NCI-H1092 treated with DMSO at 0.1 percent for 48 hours (cell line): ENCODE measurements around the gene CACNA1C.

Source experiments
- DNase-seq: peaks from one replicate; lab custom pipeline; 2025; lab: John Stamatoyannopoulos, UW

CACNA1C gene

DNA sequence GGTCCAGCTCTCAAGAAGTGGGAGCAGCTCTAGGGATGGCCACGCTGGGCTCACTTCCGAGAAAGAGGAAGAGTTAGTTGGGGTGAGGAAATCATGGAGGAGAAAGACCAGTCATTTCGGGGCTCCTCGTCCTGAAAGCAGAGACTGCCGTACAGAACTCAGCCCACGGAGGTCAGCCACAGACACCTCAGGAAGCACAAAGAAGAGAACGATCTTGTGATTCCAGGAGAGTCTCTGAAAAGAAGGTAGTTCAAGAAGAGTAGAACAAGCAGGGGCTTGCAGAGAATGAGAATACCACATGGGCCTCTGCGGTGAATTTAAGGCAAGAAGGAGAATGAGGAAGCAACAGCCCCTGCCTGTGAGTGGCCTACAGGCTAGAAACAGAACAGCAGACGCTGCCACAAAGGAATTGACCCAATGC lies 311.9 kb downstream of the CACNA1C start:
- DNase-seq: no peak

DNA sequence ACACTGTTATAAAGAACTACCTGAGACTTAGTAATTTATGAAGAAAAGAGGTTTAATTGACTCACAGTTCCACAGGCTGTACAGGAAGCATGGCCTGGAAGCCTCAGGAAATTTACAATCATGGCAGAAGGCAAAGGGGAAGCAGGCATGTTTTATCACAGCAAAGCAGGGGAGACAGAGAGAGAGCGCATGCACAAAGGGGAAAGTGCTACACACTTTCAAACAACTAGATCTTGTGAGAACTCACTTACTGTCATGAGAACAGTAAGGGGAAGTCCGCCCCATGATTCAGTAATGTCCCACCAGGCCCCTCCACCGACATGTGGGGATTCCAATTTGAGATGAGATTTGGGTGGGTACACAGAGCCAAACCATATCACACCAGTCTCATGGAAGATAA lies 313.9 kb downstream of the CACNA1C start:
- no peak for DNase-seq

DNA sequence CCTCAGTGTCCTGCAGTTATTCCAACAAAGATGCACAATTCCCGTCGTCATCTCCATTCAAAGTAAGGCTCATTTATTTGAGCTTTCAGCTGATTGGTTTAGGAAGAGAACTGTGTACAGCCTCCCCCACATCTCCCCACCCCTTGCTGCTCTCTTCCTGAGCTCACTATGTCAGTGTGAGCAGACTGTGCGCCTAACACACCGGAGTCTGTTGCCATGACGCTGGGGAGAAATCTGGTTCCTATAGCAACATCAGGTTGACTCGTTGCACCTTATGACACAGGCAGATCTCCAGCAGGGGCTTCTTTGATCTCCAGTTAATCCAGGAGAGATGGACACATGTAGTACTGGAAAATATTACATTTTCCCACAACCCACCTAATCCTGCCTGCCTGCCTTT lies 319.4 kb downstream of the CACNA1C start:
- DNase-seq: no peak

DNA sequence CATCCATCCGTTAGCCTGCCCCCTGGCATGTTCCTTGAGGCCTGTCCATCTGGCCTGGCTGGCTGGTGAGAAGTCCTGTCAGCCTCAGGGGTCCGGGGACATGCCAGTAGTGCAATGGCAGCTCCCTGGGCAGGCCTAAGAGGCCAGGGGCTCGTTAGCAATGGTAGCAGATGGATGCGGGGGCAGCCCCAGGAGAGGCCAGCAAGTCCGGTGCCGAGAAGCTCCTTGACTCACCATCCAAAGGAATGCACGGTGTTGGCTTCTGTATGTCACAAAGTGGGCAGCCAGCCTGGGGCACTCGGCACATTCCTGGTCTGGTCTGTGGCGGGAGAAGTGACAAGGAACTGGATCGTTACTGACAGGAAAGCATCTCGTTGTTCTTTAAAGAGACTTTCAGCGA lies 319.9 kb downstream of the CACNA1C start:
- DNase-seq: no peak

DNA sequence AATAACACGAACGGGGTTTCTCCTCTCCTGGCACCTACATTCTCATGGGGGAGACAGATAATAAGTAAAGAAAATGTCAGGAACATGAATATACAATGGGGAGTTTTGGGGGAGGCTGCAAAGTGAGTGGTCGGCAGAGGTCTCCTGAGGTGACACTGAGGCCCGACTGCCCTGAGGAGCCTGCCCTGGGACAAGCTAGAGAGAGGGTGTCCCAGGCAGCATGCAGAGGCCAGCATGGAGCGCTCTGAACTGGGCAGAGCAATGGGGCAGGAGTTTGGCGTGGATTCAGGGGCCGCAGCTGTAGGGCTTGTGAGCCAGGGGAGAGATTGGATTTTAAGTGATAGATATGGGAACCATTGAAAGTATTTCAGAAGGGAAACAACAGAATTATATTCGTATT lies 320.5 kb downstream of the CACNA1C start:
- no peak for DNase-seq

DNA sequence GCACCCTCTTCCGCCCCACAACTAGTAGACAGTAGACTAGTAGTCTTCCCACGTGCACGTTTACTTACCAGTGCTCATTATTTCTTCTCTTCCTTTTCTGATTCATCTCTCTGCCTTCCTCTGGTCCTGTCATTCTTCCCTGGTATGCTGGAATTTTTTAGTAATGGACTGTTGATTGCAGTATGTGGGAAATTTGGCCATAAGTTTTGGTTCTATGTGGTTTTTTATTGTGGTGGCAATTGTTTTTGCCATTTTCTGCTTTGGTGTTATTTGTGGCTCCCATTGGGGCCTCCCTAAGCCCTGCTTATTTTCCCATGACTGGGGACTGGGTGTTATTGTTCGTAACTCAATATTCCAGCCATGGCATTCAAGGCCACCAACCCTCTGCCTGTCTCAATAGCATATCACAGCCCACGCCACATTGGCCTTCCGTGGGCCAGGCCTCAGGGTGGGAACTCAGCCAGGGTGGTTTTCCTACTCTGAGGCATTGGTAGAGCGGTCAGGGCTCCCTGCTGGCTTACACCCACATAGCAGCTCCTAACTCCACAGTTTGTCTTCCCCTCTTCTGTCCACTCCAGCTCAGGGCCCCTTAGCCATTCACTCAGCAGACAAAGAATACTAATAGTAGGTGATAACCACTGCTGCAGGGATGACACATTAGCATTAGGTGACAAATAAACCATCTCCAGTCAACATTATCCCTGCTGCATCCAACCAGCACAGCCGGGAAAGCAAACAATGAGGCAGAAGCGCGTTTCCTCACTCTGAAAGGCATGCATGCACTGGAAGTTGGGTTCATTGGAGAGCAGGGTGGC lies 321.5 kb downstream of the CACNA1C start:
- no peak for DNase-seq

DNA sequence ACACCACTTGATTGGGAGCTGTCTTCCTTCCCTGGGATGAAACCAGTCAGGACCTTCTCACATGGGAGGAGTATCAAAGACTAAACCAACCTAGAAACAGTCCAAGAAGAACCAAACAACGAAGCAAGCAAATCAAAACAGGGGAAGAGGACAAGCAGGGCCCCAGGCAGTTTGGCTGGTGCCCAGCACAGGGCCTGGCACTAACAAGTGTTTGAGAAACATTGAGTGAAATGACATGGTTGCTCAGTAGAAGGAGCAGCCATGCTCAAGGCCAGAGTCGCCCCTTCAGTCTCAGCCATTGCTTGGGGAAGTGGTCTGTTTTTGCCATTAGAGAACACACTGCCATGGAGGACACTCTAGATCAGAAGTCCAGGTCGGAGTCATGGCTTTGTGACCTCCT lies 323.1 kb downstream of the CACNA1C start:
- DNase-seq: no peak

DNA sequence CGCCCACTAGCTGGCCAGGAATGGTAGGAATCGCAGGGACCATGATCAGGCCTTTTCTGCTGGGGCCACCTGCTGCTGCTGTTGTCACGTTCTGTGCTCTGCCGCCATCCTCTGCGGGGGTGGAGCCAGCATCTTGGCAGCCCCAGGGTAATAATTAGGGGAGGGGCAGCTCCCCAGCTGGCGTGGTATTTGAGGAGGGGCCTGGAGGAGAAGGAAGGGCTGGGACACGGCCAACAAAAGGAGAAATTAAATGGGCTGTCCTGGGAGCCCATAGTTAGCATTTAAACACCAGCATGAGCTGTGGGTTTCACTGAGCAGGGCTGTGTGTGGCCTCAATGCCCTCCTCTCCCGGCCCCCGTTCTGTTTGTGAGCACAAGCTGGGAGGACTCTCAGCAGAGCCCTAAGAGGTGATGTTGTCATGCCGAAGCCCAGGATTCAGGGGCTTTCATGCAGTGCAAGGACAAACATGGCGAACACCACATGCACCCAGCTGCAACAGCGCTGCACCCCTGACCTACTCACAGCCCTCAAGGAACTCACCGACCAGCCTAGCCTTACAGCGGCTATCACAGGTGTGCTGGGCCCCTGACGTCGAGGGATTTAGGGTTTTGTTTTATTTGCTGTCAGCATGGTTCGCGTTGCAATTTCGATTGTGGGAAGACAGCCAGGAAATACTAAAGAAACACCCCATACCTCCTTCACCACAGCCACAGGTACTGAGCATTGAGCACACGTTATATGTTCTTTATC lies 324.3 kb downstream of the CACNA1C start:
- peak; percentile 54 for DNase-seq

DNA sequence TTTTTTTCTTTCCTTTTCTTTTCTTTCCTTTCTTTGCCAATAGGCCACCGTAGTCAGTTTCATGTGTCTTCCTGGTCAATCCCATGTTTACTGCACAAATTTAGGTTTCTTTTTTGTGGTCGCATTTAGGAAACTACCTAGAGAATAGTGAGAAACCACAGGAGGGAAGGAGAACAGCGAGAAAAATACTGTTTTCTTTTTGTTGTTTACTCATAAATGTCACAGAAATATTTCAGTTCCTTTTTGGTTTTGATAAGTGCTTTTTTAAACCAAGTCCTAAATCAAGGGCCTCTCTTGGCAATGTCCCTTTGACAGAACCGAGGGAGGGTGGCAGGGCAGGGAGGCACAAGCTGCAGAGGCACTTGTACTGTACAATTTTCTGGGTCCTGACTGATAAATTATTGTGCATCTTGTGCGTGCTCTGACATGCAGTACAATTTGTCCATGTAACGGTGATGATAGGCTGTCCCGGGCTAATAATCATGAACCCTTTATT lies 326.1 kb downstream of the CACNA1C start:
- no peak for DNase-seq

DNA sequence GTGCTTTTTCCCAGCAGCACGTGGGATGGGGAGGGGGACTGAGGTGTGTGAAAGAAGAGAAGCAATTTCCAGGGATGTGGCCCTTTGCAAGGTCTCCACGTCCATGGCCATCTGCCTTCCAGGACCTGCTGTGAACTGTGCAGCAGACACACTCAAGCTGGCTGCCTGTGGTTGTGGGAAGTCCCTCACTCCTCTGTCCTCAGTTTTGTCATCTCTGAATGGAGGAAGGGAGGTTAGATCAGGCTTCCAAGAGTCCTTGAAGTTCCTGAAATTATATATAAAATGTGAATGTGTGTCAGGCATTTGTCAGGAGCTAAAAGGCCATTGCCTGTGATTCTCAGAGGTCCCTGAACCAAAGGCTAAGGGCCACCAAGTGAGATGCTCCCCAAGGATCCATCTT lies 328.2 kb downstream of the CACNA1C start:
- no peak for DNase-seq

DNA sequence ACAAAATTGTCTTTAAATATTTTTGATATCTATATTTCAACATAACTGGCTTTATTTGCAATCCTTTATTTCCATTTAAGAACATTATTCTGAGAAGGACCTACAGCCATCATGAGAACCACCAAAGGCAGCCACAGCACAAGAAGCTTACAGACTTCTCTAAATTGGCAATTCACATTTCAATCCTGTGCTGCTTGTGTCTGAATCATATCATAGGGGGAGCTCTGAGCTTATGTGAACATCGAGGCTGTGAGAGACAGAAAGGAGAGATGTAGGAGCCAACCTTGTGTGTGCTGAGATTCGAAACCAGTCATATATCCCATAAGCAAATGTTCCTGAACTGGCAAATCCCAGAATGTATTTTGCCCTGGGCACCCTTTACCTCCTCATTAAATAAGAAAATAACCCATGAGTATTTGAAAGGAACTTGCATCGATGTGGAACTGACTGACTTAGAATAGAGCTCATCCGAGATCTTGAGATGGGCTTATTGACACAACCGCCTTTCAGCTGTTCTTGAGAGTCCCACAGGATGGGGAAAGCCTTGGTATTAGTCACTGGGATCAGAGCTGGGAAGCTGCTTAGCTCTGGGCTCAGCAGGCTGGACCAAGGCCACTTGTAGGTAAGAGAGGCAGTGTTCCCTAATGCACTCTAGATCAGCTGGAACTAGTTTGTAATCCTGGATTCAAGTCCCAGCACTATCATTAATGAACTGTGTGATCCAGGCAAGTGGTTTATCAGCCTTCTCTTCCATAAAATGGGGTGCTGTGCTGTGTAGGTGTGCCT lies 329.8 kb downstream of the CACNA1C start:
- no peak for DNase-seq

DNA sequence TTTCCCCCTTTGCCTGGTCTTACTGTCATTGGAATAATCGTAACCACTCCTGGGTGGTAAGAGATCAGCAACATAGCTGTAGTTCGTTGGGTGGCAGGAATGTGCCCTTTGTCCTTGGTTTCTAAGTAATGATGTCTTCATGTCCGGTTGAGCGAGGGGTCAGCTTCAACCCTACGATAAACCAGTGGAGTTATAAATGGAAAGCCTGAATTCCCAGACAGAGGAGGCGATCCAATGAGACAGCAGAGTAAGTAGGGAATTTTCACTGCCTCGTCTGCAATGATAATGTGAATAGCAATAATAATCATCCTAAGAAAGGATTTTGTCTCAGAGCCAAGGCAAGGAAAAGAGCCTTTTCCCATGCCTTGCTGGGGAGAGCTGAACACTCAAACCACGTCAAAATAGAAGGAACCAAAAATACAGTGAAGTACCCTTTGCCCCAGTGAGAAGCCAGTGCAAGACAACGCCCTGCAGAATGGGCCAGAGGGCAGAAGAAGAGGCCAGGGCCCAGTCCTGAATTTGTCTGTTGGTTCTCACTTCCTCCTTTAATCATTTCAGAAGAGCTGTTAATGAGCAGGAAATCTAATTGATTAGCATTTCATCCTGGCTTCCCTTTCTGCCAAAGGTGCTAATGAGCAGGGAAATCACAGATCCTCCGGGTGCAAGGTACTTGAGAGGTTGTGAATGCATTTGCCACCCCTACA lies 330.7 kb downstream of the CACNA1C start:
- no peak for DNase-seq

DNA sequence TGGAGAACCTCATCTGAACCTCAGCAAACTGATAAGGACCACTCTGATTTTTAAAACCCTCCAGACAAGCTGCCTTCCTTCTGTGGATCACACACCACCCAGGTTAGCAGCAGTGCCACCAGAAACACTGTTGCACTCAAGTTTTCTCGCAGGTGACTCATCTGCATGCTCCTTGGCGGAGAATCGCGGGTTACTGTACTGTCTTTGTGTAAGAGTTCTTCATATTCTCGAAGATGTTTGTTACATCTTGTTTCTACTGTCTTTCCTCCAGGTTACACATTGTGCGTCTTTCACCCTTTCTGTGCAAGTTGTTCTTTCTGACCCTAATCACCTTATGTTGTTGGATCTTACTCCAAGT lies 331.2 kb downstream of the CACNA1C start:
- no peak for DNase-seq

DNA sequence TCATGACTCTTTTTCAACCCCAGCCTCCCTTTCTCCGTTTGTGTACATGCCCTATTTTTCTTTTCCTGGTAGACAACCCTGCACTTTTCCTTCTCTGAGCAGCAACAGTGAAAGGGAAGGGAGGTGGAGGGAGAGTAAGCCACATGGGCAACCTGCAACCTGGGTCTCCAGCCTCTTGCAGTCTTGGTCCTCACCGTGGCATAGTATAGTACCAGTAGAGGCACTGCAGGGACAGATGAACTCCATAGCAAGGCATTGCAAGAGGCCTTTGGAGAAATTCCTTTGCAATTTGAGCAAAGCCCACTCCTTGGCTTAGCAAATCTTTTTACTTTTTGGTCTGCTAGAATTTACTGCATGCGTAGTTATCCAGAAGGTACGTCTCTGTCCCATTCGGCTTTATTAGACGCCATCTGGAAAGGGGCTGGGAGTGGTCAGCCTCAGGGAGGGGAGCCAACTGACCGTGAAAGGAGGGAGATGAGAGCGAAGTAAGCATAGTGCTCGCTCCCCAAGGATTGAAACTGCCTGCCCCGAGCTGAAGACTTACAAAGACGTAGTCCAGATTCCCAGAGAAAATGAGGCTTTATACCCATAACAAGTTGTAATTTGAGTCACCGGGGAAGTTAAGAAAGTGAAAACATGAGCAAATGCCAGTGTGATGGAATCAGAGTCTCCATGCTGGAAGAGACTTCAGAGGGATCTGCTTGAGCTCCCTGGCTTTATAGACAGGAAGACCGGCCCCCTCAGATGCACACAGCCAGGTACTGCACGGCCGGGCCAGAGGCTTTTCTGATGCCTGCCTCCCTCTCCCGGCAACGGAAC lies 332.0 kb downstream of the CACNA1C start:
- DNase-seq: no peak

DNA sequence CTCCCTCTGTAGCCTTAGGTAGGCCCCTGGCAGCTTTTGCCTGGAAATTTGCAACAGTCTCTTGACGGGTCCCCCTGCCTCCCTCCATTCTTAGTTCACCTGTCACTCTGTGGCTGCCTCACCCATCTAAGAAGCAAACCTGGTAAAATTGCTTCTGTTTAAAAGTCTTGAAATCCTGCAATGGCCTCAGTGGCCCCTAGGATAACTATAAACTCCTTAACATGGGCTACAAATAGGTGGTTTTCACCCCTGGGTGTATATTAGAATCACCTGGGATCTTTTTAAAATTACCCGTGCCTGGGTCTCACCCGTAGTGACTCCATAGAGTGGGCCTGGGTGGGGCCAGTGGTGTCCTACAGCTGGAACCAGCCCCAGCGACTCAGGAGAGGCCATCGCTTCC lies 332.7 kb downstream of the CACNA1C start:
- no peak for DNase-seq

DNA sequence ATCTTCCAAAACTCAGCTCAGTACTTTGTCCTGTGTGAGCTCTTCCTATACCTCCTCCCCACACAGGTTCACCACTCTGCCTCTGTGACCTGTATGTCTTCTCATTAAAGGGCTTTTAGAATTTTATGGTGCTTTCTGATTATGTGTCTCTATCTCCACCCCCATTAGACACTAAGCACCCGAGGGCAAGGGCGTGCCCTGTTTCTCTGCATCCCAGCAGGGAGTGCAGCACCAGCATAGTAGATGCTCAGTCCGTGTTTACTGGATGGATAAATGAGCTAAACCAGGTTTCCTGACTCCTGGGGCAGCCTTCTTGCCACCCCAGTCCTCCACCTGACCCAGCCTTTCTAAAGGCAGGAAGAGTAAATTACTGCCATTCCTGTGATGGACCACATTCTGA lies 333.8 kb downstream of the CACNA1C start:
- no peak for DNase-seq

DNA sequence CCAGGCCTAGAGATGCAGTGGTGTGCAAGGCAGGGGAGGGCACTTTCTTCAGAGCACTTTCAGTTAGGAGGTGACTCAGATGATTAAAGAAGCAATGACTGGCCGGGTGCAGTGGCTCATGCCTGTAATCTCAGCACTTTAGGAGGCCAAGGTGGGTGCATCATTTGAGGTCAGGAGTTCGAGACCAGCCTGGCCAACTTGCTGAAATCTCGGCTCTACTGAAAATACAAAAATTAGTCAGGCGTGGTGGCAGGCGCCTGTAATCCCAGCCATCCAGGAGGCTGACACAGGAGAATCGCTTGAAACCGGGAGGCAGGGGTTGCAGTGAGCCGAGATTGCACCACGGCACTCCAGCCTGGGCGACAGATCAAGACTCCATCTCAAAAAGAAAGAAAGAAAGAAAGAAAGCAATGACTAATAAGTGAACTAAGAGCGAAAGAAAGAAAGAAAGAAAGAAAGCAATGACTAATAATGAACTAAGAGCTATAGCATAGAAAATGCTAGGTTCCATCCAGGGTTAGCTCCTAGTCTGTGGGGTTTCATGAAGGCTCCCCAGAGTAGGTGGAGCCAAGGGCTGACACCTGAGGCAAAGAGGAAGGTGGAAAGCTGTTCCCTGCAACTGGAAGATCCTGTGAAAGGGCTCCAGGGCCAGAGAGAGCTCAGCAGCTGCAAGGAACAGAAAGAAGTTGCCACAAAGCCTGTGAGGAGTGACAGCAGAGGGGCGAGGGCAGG lies 334.5 kb downstream of the CACNA1C start:
- no peak for DNase-seq

DNA sequence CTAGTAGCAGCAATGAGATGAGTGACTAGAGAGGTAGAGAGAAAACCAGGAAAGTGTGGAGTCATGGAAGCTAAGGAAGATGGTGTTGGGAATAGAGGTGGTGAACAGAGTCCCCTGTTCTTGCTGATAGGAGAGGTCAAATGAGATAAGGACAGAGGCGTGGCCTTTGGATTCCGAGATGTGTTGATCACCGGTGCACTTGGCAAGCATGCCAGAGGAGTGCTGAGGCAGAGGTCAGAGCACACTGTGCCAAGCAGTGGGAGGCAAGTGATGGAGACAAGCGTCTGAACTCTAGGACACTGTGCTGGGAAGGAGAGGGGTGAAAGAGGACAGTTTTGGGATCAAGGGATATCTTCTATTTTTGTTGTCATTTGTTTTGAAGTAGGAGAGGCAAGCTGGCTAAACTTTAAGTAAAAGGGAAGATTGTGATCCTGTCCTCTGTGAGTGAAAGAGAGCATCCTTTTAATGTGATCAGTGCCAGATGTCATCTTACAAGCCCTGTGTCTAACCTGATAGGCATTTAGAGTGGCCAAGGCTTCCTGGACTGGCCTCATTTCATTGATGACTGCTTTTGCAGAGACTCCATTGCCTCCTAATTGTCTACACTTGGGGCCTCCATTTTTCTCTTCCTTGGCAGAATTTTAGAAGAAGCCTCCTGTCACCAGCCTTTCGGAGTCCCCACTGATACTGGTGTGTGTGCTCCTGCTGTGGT lies 336.4 kb downstream of the CACNA1C start:
- DNase-seq: no peak

DNA sequence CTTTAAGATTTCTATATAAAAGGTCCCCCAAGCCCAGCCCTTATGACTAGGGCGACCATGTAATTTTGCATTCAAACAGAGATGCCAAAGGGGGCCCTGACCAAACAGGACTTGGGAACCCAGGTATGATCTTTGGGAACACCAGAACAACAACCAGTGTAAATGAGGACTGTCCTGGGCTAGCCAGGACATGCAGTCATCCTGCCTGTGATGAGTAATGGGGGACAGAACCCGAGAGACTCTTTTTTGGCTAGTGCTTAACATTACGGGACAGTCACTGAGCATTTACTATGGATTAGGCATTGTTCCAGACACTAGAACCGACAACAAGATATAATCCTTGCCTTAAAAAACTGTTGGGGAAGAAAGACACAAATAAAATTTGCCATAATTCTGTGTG lies 337.3 kb downstream of the CACNA1C start:
- DNase-seq: no peak
